ENCODE results near the gene BMPR1A. TPM values are rescaled to one million over a fixed set of nuclear protein-coding genes. Genes with fewer than 3 reads are reported as not detected.
A peak's percentile ranks its signal among the peaks of the same experiment; 100 is the strongest.

BMPR1A gene
- total and polyA plus RNA-seq, 2 of the 13 experiments (the other 11 are each of a cell fraction or from before 2014, with no cell fraction given), result 17.8 to 44.2 TPM

GRCh38 chr10:86931872-86932271 is 175.5 kb downstream of the BMPR1A start:
- no peaks in the 10 kb centered on the region; a peak in 1 of 5 replicates for H3K36me3 ChIP-seq (replicated peaks in 1 of 2; ENCODE audit: control insufficient read depth in 1 of 2, insufficient read depth in 2 of 2, low read length in 2 of 2)
- peaks cover 11% of the 10 kb centered on the region for H3K4me1 ChIP-seq (ENCODE audit: insufficient read depth, low read length)
- H3K4me3 ChIP-seq (replicated peaks in 1 of 3; ENCODE audit: insufficient read depth in 1 of 3, low read depth in 2 of 3, low read length in 3 of 3), result no peak overlapping the region
- ChIA-PET CTCF (ENCODE audit: low intra/inter-chr PET ratio, low total read pairs) (no interaction called here), POLR2A (no interaction called here)
- FAIRE-seq, result no peak
- no peak for ATAC-seq
- 88% methylated on average over 1 of the region's 1 CpG for WGBS (ENCODE audit: low lambda C conversion rate)
- H4K20me1 ChIP-seq (ENCODE audit: insufficient read depth, low read length), result no peaks in the 10 kb centered on the region
- intact Hi-C loops (cut with micrococcal nuclease; ENCODE audit: unreplicated experiment), result no loop called here
- no peak for DNase-seq (ENCODE audit: low spot score)
- no peak overlapping the region for H3K9ac ChIP-seq (ENCODE audit: insufficient read depth, low read depth, low read length)
- no peaks in the 10 kb centered on the region; a peak in 1 of 5 replicates for H3K27me3 ChIP-seq (ENCODE audit: control insufficient read depth in 1 of 2, insufficient read depth in 2 of 2, low read length in 2 of 2)
- H3K79me2 ChIP-seq (ENCODE audit: insufficient read depth, low read length), result no peaks in the 10 kb centered on the region
- no TSS peak for BruUV-seq (replicated peaks)
- H2AFZ ChIP-seq (ENCODE audit: low read length), result no peak overlapping the region
- in situ Hi-C loops (cut with HindIII; ENCODE audit: extremely low pct_ligation_motif_present, low pct_unique_long_range_greater_than_20kb), result no loop called here
- H3K4me2 ChIP-seq (ENCODE audit: low read depth, low read length), result no peak overlapping the region
- H3K9me3 ChIP-seq (ENCODE audit: low read length), result no peaks in the 10 kb centered on the region
- peak; percentile 77 for TF ChIP-seq MAFF (IDR thresholded peaks at IDR 0.05; ENCODE audit: low read depth, low read length)
- peak; percentile 62 for TF ChIP-seq CEBPB (IDR thresholded peaks at IDR 0.05; ENCODE audit: borderline replicate concordance, low read depth, low read length)
- TF ChIP-seq ZNF572 (CRISPR knock-in tag; IDR thresholded peaks at IDR 0.05), result no peak
- TF ChIP-seq MAFK (conservative IDR thresholded peaks at IDR 0.05 in 1 of 2, IDR thresholded peaks at IDR 0.05 in 1 of 2; ENCODE audit: low read length in 2 of 2), result peak; percentile 83 to 84
- H3K27ac ChIP-seq (ENCODE audit: extremely low read length, insufficient read depth, low read length), result no peak overlapping the region

DNA sequence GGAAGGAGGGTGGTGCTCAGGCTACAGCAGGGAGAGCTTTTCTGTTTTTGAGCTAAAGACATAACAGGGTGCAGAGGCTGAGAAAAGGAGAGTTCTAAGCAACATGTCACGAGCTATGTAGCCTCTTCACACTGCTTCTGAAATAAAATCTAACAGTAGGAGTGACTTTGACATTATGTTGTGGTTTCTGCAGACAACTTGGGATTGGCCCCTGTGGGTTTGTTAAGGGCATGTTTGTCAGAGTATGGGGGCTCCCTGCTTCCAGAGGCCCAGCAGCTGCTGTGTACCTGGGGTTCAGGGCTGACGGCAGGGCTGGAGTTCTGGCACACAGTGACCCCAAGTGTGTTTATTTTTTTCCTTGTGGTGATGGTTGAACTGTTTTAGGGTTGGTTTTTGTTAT is 176.3 kb downstream of the BMPR1A start:
- no peaks in the 10 kb centered on the region for H4K20me1 ChIP-seq (ENCODE audit: insufficient read depth, low read length)
- no peak overlapping the region for H3K4me3 ChIP-seq (replicated peaks in 1 of 3; ENCODE audit: insufficient read depth in 1 of 3, low read depth in 2 of 3, low read length in 3 of 3)
- H2AFZ ChIP-seq (ENCODE audit: low read length), result no peak overlapping the region
- no peaks in the 10 kb centered on the region; a peak in 1 of 5 replicates for H3K36me3 ChIP-seq (replicated peaks in 1 of 2; ENCODE audit: control insufficient read depth in 1 of 2, insufficient read depth in 2 of 2, low read length in 2 of 2)
- peaks cover 11% of the 10 kb centered on the region for H3K4me1 ChIP-seq (ENCODE audit: insufficient read depth, low read length)
- POLR2A ChIA-PET, result no interaction called here
- no peaks in the 10 kb centered on the region for H3K79me2 ChIP-seq (ENCODE audit: insufficient read depth, low read length)
- intact Hi-C loops (cut with micrococcal nuclease; ENCODE audit: unreplicated experiment), result no loop called here
- no peak overlapping the region for H3K27ac ChIP-seq (ENCODE audit: extremely low read length, insufficient read depth, low read length)
- H3K4me2 ChIP-seq (ENCODE audit: low read depth, low read length), result no peak overlapping the region
- BruUV-seq (replicated peaks), result no TSS peak
- H3K9ac ChIP-seq (ENCODE audit: insufficient read depth, low read depth, low read length), result no peak overlapping the region
- in situ Hi-C loops (cut with HindIII; ENCODE audit: extremely low pct_ligation_motif_present, low pct_unique_long_range_greater_than_20kb), result no loop called here
- CTCF ChIA-PET (ENCODE audit: low intra/inter-chr PET ratio, low total read pairs), result no interaction called here
- WGBS (ENCODE audit: low lambda C conversion rate), result 92% methylated on average over 2 of the region's 2 CpGs
- no peak for DNase-seq (ENCODE audit: low spot score)
- FAIRE-seq, result no peak
- H3K9me3 ChIP-seq (ENCODE audit: low read length), result no peaks in the 10 kb centered on the region
- H3K27me3 ChIP-seq (ENCODE audit: control insufficient read depth in 1 of 2, insufficient read depth in 2 of 2, low read length in 2 of 2), result no peaks in the 10 kb centered on the region; a peak in 1 of 5 replicates
- ATAC-seq, result no peak
- no peak for TF ChIP-seq ZNF441 (CRISPR knock-in tag; IDR thresholded peaks at IDR 0.05; ENCODE audit: borderline replicate concordance)
- TF ChIP-seq, protein P1, sequence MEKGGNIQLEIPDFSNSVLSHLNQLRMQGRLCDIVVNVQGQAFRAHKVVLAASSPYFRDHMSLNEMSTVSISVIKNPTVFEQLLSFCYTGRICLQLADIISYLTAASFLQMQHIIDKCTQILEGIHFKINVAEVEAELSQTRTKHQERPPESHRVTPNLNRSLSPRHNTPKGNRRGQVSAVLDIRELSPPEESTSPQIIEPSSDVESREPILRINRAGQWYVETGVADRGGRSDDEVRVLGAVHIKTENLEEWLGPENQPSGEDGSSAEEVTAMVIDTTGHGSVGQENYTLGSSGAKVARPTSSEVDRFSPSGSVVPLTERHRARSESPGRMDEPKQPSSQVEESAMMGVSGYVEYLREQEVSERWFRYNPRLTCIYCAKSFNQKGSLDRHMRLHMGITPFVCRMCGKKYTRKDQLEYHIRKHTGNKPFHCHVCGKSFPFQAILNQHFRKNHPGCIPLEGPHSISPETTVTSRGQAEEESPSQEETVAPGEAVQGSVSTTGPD (CRISPR knock-in tag; IDR thresholded peaks at IDR 0.05), result no peak
- TF ChIP-seq KLF9 (CRISPR knock-in tag; IDR thresholded peaks at IDR 0.05; ENCODE audit: low read depth), result no peak
- TF ChIP-seq ZFP90 (CRISPR knock-in tag; IDR thresholded peaks at IDR 0.05; ENCODE audit: borderline replicate concordance), result no peak
- TF ChIP-seq, protein P2, sequence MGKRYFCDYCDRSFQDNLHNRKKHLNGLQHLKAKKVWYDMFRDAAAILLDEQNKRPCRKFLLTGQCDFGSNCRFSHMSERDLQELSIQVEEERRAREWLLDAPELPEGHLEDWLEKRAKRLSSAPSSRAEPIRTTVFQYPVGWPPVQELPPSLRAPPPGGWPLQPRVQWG (CRISPR knock-in tag; IDR thresholded peaks at IDR 0.05; ENCODE audit: borderline replicate concordance, low read depth), result no peak

All from HepG2 (cell line).